ENCODE results near the gene TMEM94.
"Not testable (repeated sequence)": the region's sequence is repeated elsewhere in the genome, so short reads cannot be mapped to it uniquely, and the experiment has no call there.

Gene TMEM94

GRCh38 chr17:75511610-75512575, 55.5 kb downstream of the TMEM94 start:
- DNase-seq (ENCODE audit: low spot score) = no peak

GRCh38 chr17:75512926-75513640, 56.6 kb downstream of the TMEM94 start:
- no peak for DNase-seq (ENCODE audit: low spot score)

- no peak for DNase-seq (ENCODE audit: low spot score)
Measured at GRCh38 chr17:75513641-75514000, 57.2 kb downstream of the TMEM94 start.

GRCh38 chr17:75514299-75514918, 58.0 kb downstream of the TMEM94 start:
- DNase-seq (ENCODE audit: low spot score) = no peak

GRCh38 chr17:75514919-75515495, 58.6 kb downstream of the TMEM94 start:
- DNase-seq (ENCODE audit: low spot score) = peak; percentile 75

- peak; percentile 100 for DNase-seq (ENCODE audit: low spot score)
Measured at GRCh38 chr17:75515496-75516254, 59.2 kb downstream of the TMEM94 start, which contains the start of gene CASKIN2. CASKIN2 (minus strand) TSS chr17:75515537; CDS start chr17:75513804, 1,733 bp downstream.

GRCh38 chr17:75516255-75516618, 59.8 kb downstream of the TMEM94 start, which contains the start of gene TSEN54:
TSEN54 (plus strand) TSS chr17:75516528; CDS start chr17:75516561, 33 bp downstream.
- peak; percentile 100 for DNase-seq (ENCODE audit: low spot score)

GRCh38 chr17:75516619-75517296, 60.3 kb downstream of the TMEM94 start:
- DNase-seq (ENCODE audit: low spot score) = no peak

- no peak for DNase-seq (ENCODE audit: low spot score)
Measured at GRCh38 chr17:75517297-75517865, 60.9 kb downstream of the TMEM94 start.

- DNase-seq (ENCODE audit: low spot score) = no peak
Measured at GRCh38 chr17:75518201-75518600, 61.8 kb downstream of the TMEM94 start.

GRCh38 chr17:75518983-75519537, 62.6 kb downstream of the TMEM94 start:
- no peak for DNase-seq (ENCODE audit: low spot score)

- DNase-seq (ENCODE audit: low spot score) = not testable (repeated sequence)
Measured at GRCh38 chr17:75520413-75520812, 64.0 kb downstream of the TMEM94 start.

GRCh38 chr17:75521290-75521689, 64.9 kb downstream of the TMEM94 start:
- no peak for DNase-seq (ENCODE audit: low spot score)

GRCh38 chr17:75521951-75522727, 65.7 kb downstream of the TMEM94 start:
- DNase-seq (ENCODE audit: low spot score) = no peak

- no peak for DNase-seq (ENCODE audit: low spot score)
Measured at GRCh38 chr17:75523647-75524046, 67.2 kb downstream of the TMEM94 start.

GRCh38 chr17:75524269-75524969, 68.0 kb downstream of the TMEM94 start:
- no peak for DNase-seq (ENCODE audit: low spot score)

GRCh38 chr17:75524970-75525805, 68.8 kb downstream of the TMEM94 start, which contains the start of gene LLGL2:
LLGL2 (plus strand) TSS chr17:75525697; CDS start chr17:75543427, 17,730 bp downstream.
- peak; percentile 99 for DNase-seq (ENCODE audit: low spot score)

Measured in D341Med (cell line).